ENCODE results near the gene ALDOA.
A peak's percentile ranks its signal among the peaks of the same experiment; 100 is the strongest.
"Not testable (repeated sequence)": the region's sequence is repeated elsewhere in the genome, so short reads cannot be mapped to it uniquely, and the experiment has no call there.

The ALDOA gene

GRCh38 chr16:30065102-30065942 is at the start of gene ALDOA:
ALDOA (plus strand) TSS chr16:30065760; CDS start chr16:30066898, 1,138 bp downstream.
- peak; percentile 95 for FAIRE-seq

GRCh38 chr16:30016555-30017276 is 48.8 kb upstream of the ALDOA start:
- no peak for FAIRE-seq

GRCh38 chr16:30017277-30017656 is 48.3 kb upstream of the ALDOA start:
- FAIRE-seq: no peak

- FAIRE-seq: not testable (repeated sequence)
These were observed 47.6 kb upstream of the ALDOA start for GRCh38 chr16:30017937-30018336.

DNA sequence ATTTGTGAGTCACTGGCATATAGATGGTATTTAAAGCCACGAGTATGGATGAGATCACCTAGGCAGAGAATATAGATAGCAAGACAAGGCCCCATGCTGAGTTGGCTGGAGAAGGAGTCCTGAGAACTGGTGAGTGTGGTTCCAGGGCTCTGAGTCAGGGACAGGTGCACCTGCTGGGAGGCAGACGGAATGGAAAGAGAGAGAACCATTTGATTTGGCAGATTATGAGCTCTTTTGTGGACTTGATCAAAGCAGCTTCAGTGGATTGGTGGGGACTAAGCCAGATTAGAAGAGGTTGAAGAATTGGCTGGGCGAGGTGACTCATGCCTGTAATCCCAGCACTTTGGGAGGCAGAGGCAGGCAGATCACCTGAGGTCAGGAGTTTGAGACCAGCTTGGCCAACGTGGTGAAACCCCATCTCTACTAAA is 46.8 kb upstream of the ALDOA start:
- FAIRE-seq: no peak

GRCh38 chr16:30022887-30023286 is 42.7 kb upstream of the ALDOA start, which contains the start of gene C16orf92:
C16orf92 (plus strand) TSS chr16:30023198; CDS start chr16:30023341, 143 bp downstream.
- no peak for FAIRE-seq

DNA sequence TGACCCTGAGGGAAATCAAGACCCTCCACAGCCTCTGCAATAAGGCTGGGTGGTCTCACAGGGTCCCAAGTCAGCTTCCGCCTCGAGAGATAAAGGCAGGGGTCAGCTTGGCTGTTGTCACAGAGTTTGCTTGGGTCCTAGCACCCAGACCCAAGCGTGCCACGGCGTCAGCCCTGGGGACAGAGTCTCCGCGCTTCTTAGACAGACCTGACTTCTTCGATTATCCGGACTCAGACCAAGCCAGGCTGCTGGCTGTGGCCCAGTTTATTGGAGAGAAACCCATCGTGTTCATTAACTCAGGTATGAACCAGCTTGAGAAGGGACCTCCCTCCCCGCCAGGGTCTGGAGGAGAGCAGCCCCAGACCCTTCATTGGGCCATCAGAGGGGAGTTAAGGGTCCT is 42.0 kb upstream of the ALDOA start:
- no peak for FAIRE-seq

DNA sequence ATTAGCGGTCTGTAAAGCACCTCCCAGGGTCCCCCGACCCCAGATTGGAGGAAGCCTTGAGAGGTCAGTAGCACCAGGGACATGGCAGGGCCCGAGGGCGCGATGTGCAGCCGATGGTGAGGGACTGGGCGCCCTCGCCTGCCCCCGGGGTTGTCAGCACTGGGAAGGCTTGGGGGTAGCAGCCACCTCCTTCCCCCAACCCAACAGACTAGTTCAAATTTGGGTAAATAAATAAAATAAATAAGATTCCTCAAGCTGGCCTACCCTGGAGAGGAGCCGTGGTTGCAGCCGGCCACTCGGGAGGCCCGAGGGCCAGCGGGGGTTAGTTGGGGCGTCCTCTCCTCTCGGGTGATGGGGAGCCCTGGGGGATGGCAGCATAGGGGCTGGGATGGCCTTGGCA is 41.1 kb upstream of the ALDOA start:
- no peak for FAIRE-seq

DNA sequence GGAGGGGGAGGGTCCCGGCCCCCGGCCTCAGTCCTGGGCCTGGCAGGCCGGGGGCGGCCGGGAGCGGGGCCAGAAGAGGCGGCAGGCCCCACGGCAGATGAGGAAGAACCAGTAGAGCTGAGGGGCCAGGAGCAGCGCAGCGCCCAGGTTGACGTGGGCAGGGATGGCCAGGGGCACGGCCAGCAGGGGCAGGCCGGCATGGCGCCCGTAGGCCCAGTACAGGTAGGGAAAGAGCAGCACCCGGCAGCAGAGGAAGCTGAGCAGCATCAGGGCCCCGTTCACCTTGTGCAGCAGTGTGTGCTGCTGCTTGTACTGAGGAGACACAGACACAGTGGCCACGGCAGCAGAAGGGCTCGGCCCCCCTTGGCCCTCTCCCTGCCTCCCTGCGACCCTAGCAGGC is 40.4 kb upstream of the ALDOA start:
- no peak for FAIRE-seq

DNA sequence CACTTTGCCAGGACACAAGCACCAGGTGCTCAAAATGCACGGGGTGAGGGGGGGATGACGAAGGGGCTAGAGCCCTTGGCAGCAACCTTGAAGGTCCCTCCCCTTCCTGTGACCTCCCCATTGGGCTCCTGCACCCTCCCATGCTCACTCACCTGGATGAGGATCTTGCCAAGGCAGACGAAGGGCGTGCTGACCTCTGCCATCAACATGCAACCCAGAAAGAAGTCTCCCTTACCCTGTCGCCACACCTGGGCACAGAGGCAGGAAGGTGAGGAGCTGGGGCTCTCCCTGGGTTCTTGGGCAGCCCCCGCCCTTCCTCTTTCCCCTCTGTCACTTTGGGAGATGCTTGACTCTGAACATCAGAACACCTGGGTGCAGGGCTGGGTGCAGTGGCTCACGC is 40.0 kb upstream of the ALDOA start:
- FAIRE-seq: no peak

DNA sequence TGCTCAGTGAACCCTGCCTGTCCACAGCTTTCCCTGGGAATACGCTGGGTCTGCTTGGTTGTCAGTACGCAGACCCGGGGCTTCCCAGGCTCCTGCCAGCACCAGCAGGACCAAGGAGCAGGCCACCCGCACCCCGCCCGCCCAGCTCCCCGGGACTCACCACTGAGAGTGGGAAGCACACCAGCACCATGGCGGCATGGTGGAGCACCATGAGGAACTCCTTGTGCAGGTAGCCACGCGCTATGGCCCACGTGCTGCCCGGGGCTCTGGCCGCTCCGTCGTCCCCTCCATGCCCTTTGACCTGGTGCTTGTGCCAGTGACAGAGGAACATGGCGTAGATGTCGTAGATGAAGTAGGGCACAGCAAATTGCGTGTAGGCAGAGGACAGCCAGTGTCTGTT is 39.1 kb upstream of the ALDOA start:
- FAIRE-seq: no peak

DNA sequence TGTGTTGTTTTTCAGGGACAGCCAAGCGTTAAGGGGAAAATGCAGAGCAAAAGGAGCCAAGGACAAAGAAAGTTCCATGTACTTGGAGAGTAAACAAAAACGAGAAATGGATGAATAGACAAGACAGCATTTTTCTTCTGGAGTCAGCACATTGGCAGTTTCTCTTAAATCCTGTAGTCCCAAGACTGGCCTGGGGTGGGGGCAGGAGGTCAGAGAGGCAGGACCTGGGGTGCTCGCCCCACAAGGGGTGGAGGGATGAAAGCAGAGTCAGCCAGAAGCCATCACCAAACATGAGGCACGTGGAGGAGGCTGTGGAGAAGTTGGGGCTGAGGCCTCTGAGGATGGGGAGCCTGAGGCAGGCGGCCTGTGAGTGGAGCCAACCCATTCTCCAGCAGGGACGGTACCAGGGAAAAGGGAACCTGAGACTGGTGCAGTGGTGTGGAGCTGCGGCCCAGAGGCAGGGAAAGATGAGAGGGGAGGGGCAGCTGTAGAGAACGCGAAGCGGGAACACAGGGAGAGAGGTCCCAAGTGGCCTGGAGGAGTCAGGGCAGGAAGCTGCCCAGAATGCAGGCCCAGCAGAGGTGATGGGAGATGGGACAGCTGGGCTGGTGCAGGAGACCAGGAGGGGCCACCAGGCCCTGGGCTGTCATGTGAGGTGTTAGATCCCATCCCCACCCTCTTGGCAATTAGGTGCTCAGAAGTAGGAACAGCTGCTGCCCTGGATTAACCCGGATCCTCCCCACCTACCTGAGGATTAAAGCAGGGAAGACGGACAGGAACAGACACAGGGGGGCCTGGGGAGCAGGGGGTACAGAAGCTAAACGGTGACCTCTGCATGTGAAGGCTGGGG is 37.7 kb upstream of the ALDOA start:
- FAIRE-seq: no peak

GRCh38 chr16:30028438-30029076 is 37.0 kb upstream of the ALDOA start:
- FAIRE-seq: no peak

GRCh38 chr16:30030011-30030685 is 35.4 kb upstream of the ALDOA start:
- FAIRE-seq: no peak

DNA sequence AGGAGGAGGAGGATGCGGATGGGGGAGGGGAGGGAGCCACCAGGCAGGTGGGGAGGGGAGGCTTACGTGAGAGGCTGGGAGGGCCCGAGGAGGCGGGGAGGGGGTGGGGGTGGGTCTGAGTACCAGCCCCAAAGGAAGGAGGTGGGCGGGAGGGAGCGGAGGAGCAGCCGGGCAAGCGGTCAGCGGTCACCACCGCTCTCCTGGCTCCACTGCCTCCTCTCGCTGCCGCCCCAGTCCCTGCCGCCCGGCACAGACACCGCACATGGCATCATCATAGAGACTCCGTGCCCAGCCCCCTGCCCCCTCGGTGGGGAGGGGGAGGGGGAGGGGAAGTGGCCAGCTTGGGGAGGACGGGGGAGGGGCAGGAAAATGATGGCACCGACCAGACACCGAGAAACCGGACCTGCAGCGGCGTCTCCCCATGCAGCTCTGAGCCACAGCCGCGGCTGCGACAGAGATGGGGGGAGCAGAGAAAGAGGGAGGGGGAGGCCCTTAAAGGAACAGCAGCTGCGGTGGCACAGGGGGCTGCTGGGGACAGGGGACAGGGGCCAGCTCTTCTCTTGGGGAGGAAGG is 34.6 kb upstream of the ALDOA start, which contains the start of gene TLCD3B:
Gene TLCD3B, minus strand, starts transcription at position 431 of the 573 bp plus-strand sequence. CDS start 744 bp downstream, outside the sequence.
- FAIRE-seq: no peak

GRCh38 chr16:30031477-30031918 is 34.1 kb upstream of the ALDOA start:
- no peak for FAIRE-seq

DNA sequence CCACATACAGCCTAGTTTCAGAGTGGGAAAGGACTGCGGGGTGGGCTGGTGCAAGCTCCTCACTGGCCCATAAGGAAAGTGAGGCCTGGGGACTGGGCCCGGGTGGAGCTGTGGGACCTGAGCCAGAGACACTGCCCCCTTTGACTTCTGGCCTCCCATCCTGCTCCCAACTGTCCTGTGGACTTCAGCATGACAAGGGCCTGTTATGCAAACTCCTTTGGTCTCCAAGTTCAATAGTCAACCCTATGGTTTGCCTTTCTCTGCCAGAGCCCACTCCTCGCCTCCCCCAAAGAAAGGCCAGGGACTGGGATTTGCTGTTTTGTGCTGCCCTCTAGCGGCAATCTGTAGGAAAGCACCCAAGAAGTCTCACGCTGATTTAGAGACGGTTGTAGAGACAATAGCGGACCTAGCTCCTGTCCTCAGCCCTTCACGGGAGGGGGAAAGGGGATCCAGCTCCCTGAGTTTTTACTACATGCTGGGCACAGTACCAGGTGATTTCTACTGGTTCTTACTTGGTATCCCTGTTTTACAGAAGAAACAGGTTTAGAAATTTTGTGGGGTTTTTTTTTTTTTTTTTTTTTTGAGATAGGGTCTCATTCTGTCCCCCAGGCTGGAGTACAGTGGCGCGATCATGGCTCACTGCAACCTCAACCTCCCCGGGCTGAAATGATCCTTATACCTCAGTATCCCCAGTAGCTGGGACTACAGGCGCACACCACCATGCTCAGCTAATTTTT is 33.3 kb upstream of the ALDOA start:
- peak; percentile 79 for FAIRE-seq

DNA sequence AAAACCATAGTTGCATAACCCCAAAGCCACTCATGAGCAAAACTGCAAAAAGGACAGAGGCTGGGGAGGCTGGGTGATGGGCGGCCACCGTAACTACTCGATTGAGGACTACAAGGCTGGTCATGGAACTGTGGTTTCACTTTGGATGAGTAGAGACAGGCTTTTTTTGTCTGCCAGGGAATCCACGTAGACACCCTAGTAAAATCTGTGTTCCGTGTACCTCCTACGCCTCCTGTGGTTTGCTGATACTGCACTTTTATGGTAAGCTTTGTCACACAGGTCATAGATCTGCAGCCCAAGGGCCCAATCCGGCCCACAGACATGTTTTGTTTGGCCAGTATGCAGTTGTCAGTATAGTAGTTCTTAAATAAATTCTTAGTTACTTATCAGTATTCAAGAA is 32.3 kb upstream of the ALDOA start:
- no peak for FAIRE-seq

DNA sequence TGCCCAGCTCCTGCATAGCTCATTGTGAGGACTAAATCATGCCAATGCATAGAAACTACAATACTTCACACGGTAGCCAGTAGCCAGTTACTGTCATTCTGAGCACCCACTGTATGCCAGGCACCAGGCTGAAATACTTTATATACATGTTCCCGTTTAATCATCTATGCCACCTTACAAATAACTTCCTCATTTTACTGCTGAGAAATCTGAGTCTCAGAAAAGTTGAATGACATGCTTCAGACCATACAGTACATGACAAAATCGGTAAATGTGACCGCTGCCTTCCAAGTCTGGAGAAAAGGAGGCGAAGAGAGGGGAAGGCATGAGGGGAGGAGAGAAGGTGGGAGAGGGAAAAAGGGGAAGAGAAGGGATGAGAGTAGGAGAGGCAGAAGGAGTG is 25.3 kb upstream of the ALDOA start:
- no peak for FAIRE-seq

GRCh38 chr16:30040690-30041089 is 24.9 kb upstream of the ALDOA start:
- not testable (repeated sequence) for FAIRE-seq

DNA sequence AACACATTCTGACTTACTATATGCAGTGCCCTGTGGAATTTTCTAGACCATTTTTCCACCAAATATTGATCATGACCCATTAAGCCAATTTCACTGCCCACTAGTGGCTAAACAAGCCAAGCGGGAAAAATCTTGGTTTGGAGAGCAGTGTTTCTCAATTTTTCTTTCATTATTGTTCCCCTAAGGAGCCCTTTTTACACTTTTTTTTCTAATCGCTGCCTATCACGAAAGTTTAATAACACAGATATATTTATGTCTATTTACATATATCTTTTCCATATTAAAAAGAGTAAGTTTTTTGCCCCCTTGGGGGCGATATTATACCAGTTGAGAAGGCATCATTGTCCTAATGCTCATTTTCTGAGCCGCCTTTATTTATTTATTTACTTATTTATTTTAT is 23.7 kb upstream of the ALDOA start:
- FAIRE-seq: peak; percentile 90
